HepG2 (cell line): ENCODE results near the gene INO80. TPM values are rescaled to one million over a fixed set of nuclear protein-coding genes. Genes with fewer than 3 reads are reported as not detected.
A peak's percentile ranks its signal among the peaks of the same experiment; 100 is the strongest.

Source experiments
- ATAC-seq: fragments of 200-7000 bp; cut with Tn5 transposase; 3 replicates; pipeline ENCODE4 v1.9.1; 2020; ENCODE audit warnings: mild to moderate bottlenecking, moderate library complexity
- BruUV-seq: library from RNA; stranded (reverse); fragments of 400-500 nt; replicated peaks from 2 replicates; lab custom pipeline; 2021; lab: Mats Ljungman, UMichigan
- CTCF ChIA-PET: fragments of 300-600 bp; formaldehyde crosslinking; extraction: SDS; loops from one replicate; lab custom pipeline; 2021; ENCODE audit warnings: low total read pairs, inconsistent platforms, low intra/inter-chr PET ratio; lab: Yijun Ruan, JAX
- POLR2A ChIA-PET: fragments of 350-600 bp; sonication (Branson Sonifier 250); formaldehyde crosslinking; loops from one replicate; lab custom pipeline; 2020; ENCODE audit warnings: antibody characterized with exemption, inconsistent platforms; lab: Yijun Ruan, JAX
- DNase-seq: peaks from one replicate; pipeline ENCODE4 v3.0.0-alpha.2; 2015; ENCODE audit warnings: low spot score
- FAIRE-seq: peaks from 3 replicates; lab custom pipeline; 2011; peaks lifted over from hg19 to GRCh38; lab: Jason Lieb, UNC
- H2AFZ ChIP-seq: one replicate; pipeline ENCODE4 v1.6.1; 2011; ENCODE audit warnings: low read length, inconsistent platforms
- H3K27ac ChIP-seq: fragments of 300-600 bp; 3 replicates; pipeline ENCODE4 v1.8.0; 2011; ENCODE audit warnings: mixed run types, mild to moderate bottlenecking, mixed read lengths, low read length, inconsistent platforms; ENCODE audit not compliant: insufficient read depth; ENCODE audit errors: extremely low read length
- H3K27me3 ChIP-seq, 2 experiments: fragments of 200-600 bp in 1 of 2; 2 replicates in 1 of 2; 3 replicates in 1 of 2; pipeline versions ENCODE4 v1.6.0 to v1.8.0; 2011; ENCODE audit warnings: low read length in 2 of 2, mild to moderate bottlenecking in 2 of 2, moderate library complexity in 2 of 2, inconsistent platforms in 1 of 2; ENCODE audit not compliant: insufficient read depth in 2 of 2, control insufficient read depth in 1 of 2
- H3K36me3 ChIP-seq, 2 experiments: fragments of 200-600 bp in 1 of 2; replicated peaks in 1 of 2; 2 replicates in 1 of 2; 3 replicates in 1 of 2; pipeline versions ENCODE4 v1.5.1 to v1.8.0; 2011; ENCODE audit warnings: low read length in 2 of 2, inconsistent platforms in 1 of 2; ENCODE audit not compliant: insufficient read depth in 2 of 2, control insufficient read depth in 1 of 2
- H3K4me1 ChIP-seq: 2 replicates; pipeline ENCODE4 v1.5.1; 2012; ENCODE audit warnings: low read length, inconsistent platforms; ENCODE audit not compliant: insufficient read depth
- H3K4me2 ChIP-seq: 2 replicates; pipeline ENCODE4 v1.6.0; 2011; ENCODE audit warnings: low read depth, low read length, inconsistent platforms
- H3K4me3 ChIP-seq, 3 experiments: fragments of 200-600 bp in 1 of 3; sonication (generic), shearing (Covaris generic) in 1 of 3; replicated peaks in 1 of 3; 2 replicates each; pipeline ENCODE4 v1.5.1; 2011 to 2016; ENCODE audit warnings: low read length in 3 of 3, inconsistent platforms in 2 of 3, low read depth in 2 of 3, mild to moderate bottlenecking in 2 of 3, control low read depth in 1 of 3, mixed read lengths in 1 of 3; ENCODE audit not compliant: insufficient read depth in 1 of 3
- H3K79me2 ChIP-seq: one replicate; pipeline ENCODE4 v1.6.1; 2011; ENCODE audit warnings: low read length, inconsistent platforms; ENCODE audit not compliant: insufficient read depth
- H3K9ac ChIP-seq: 2 replicates; pipeline ENCODE4 v1.6.0; 2011; ENCODE audit warnings: mild to moderate bottlenecking, low read depth, low read length, inconsistent platforms; ENCODE audit not compliant: insufficient read depth
- H3K9me3 ChIP-seq: 2 replicates; pipeline ENCODE4 v1.5.1; 2012; ENCODE audit warnings: mild to moderate bottlenecking, low read length
- H4K20me1 ChIP-seq: 2 replicates; pipeline ENCODE4 v1.6.0; 2011; ENCODE audit warnings: inconsistent platforms, mild to moderate bottlenecking, low read length, moderate library complexity; ENCODE audit not compliant: insufficient read depth
- CC2D1A ChIP-seq: sonication (generic); formaldehyde crosslinking; IDR thresholded peaks from 2 replicates; pipeline ENCODE4 v1.8.1; 2023; ENCODE audit warnings: mild to moderate bottlenecking, missing genetic modification reagents
- CEBPZ ChIP-seq: IDR thresholded peaks from 2 replicates; pipeline ENCODE4 v1.6.1; 2012; ENCODE audit warnings: low read length, improper control_type of control experiment
- KLF6 ChIP-seq: IDR thresholded peaks from 2 replicates; pipeline ENCODE4 v1.8.0; 2016; ENCODE audit warnings: missing biosample characterization, missing genetic modification reagents
- PBX2 ChIP-seq: IDR thresholded peaks from 2 replicates; pipeline ENCODE4 v1.6.1; 2016; ENCODE audit warnings: control low read depth
- THAP7 ChIP-seq: sonication (generic); formaldehyde crosslinking; IDR thresholded peaks from 2 replicates; pipeline ENCODE4 v1.8.1; 2023; ENCODE audit warnings: mild to moderate bottlenecking, missing genetic modification reagents
- ZNF253 ChIP-seq: sonication (generic); formaldehyde crosslinking; IDR thresholded peaks from 2 replicates; pipeline ENCODE4 v1.8.0; 2022; ENCODE audit warnings: mild to moderate bottlenecking, missing genetic modification reagents, borderline replicate concordance
- ZNF414 ChIP-seq: sonication (generic); formaldehyde crosslinking; IDR thresholded peaks from 2 replicates; pipeline ENCODE4 v1.5.0; 2020; ENCODE audit warnings: missing genetic modification reagents
- ZNF619 ChIP-seq: sonication (generic); formaldehyde crosslinking; IDR thresholded peaks from 2 replicates; pipeline ENCODE4 v1.4.0; 2020; ENCODE audit warnings: mild to moderate bottlenecking, missing genetic modification reagents
- ZNF839 ChIP-seq: sonication (generic); formaldehyde crosslinking; IDR thresholded peaks from 2 replicates; pipeline ENCODE4 v1.4.0; 2020; ENCODE audit warnings: missing genetic modification reagents, mild to moderate bottlenecking, borderline replicate concordance
- WGBS: methylation state at CpG from one replicate; pipeline ENCODE4 v1.1.6; 2017; ENCODE audit warnings: low lambda C conversion rate; 5-methylcytosine and 5-hydroxymethylcytosine counted together
- in situ Hi-C: cut with HindIII; loops from 2 replicates; pipeline ENCODE4 v1.10.0; 2017; ENCODE audit warnings: low pct_unique_long_range_greater_than_20kb; ENCODE audit not compliant: extremely low pct_ligation_motif_present
- intact Hi-C: fragments of 100-400 bp; cut with micrococcal nuclease; formaldehyde crosslinking; loops from one replicate; pipeline ENCODE4 v1.10.0; 2022; ENCODE audit not compliant: unreplicated experiment
- polyA plus RNA-seq, 8 experiments: library from polyadenylated mRNA; depleted of rRNA in 3 of 8; stranded (reverse) in 7 of 8; unstranded in 1 of 8; fragments of >200 nt; fragmentation: Illumina TruSeq in 4 of 8; extraction: Trizol in 4 of 8; gene quantifications; 2 replicates each; pipeline versions ENCODE4 v1.2.1 to v1.2.3, GENCODE V29; 2011 to 2016; ENCODE audit warnings: low read depth in 4 of 8, missing spikeins in 1 of 8, mixed read lengths in 1 of 8; ENCODE audit not compliant: insufficient read depth in 1 of 8
- total RNA-seq, 5 experiments: library from RNA; depleted of rRNA; stranded (reverse); fragments of >200 nt; fragmentation: Illumina TruSeq; extraction: Trizol; gene quantifications; 2 replicates each; pipeline ENCODE4 v1.2.3, GENCODE V29; 2016; ENCODE audit warnings: low read depth in 1 of 5

The INO80 gene
- total and polyA plus RNA-seq, 2 of the 13 experiments (the other 11 are each of a cell fraction or from before 2014, with no cell fraction given) = 3.6 to 14.8 TPM

GRCh38 chr15:40943764-40944365 is 172.2 kb downstream of the INO80 start:
- 54% methylated on average over 9 of the region's 9 CpGs for WGBS
- no peaks in the 10 kb centered on the region for H4K20me1 ChIP-seq
- H3K27me3 ChIP-seq = peaks cover 0 to 45% of the 10 kb centered on the region in 2 experiments; a peak in 3 of 5 replicates
- H3K9ac ChIP-seq = no peak overlapping the region
- no peaks in the 10 kb centered on the region for H3K79me2 ChIP-seq
- H3K36me3 ChIP-seq = no peaks in the 10 kb centered on the region
- DNase-seq = no peak
- intact Hi-C loops = loop anchor here (5.0 kb wide), 1 partner anchor 37 kb away; no protein-coding TSS in a partner anchor
- no peak for FAIRE-seq
- no TSS peak for BruUV-seq
- H3K4me1 ChIP-seq = peaks cover 46% of the 10 kb centered on the region
- in situ Hi-C loops = no loop called here
- ATAC-seq = no peak
- H3K4me3 ChIP-seq = no peak overlapping the region
- CTCF ChIA-PET = no interaction called here
- H3K27ac ChIP-seq = no peak overlapping the region
- no peak overlapping the region for H3K4me2 ChIP-seq
- TF ChIP-seq KLF6 (CRISPR knock-in tag) (no peak), ZNF253 (no peak), CC2D1A (CRISPR knock-in tag) (no peak), ZNF619 (no peak)
- TF ChIP-seq, all 625 proteins: peak for 0
- no peak overlapping the region for H2AFZ ChIP-seq
- POLR2A ChIA-PET = no interaction called here
- H3K9me3 ChIP-seq = no peaks in the 10 kb centered on the region

GRCh38 chr15:40942878-40943277 is 173.2 kb downstream of the INO80 start:
- H2AFZ ChIP-seq = no peak overlapping the region
- WGBS = 58% methylated on average over 7 of the region's 12 CpGs
- BruUV-seq = no TSS peak
- H3K27ac ChIP-seq = no peak overlapping the region
- TF ChIP-seq ZNF839 (CRISPR knock-in tag) = no peak
- no peak for TF ChIP-seq CEBPZ
- TF ChIP-seq ZNF414 (CRISPR knock-in tag) = no peak
- TF ChIP-seq THAP7 (CRISPR knock-in tag) = no peak
- TF ChIP-seq PBX2 (CRISPR knock-in tag) = no peak
- H4K20me1 ChIP-seq = no peaks in the 10 kb centered on the region
- DNase-seq = no peak
- ATAC-seq = no peak
- peaks cover 0 to 42% of the 10 kb centered on the region in 2 experiments; a peak in 3 of 5 replicates for H3K27me3 ChIP-seq
- no peak overlapping the region for H3K9ac ChIP-seq
- peak overlapping the region; percentile 99 for H3K4me2 ChIP-seq
- FAIRE-seq = no peak
- POLR2A ChIA-PET = no interaction called here
- H3K9me3 ChIP-seq = no peaks in the 10 kb centered on the region
- no peaks in the 10 kb centered on the region for H3K36me3 ChIP-seq
- peaks cover 46% of the 10 kb centered on the region for H3K4me1 ChIP-seq
- intact Hi-C loops (loop anchor here (5.0 kb wide), 1 partner anchor 36 kb away; no protein-coding TSS in a partner anchor), in situ Hi-C loops (no loop called here)
- H3K79me2 ChIP-seq = no peaks in the 10 kb centered on the region
- 0 out of 6 replicates have a peak overlapping the region, but pooled peaks of 1 of the 3 experiments have one; percentile 78 for H3K4me3 ChIP-seq
- CTCF ChIA-PET = no interaction called here
